SK-N-SH (cell line): Measurements from ENCODE around the gene AP2A2. TPM values are rescaled to one million over a fixed set of nuclear protein-coding genes. Genes with fewer than 3 reads are reported as not detected.

Experiments used
- CTCF ChIA-PET: fragments of 300-600, 350-600 bp; formaldehyde crosslinking; extraction: SDS; loops from one replicate; lab custom pipeline; 2021; lab: Yijun Ruan, JAX
- POLR2A ChIA-PET: fragments of 350-600 bp; sonication (Branson Sonifier 250); formaldehyde crosslinking; extraction: SDS; loops from one replicate; lab custom pipeline; 2020; ENCODE audit warnings: antibody characterized with exemption, inconsistent platforms; lab: Yijun Ruan, JAX
- DNase-seq: peaks from one replicate; pipeline ENCODE4 v3.0.0; 2012
- H2AFZ ChIP-seq: fragments of 200-600 bp; sonication (generic); 2 replicates; pipeline ENCODE4 v1.8.1; 2016; ENCODE audit warnings: antibody characterized with exemption, mild to moderate bottlenecking, low read depth
- H3F3A ChIP-seq: fragments of 200-600 bp; sonication (generic); replicated peaks from 2 replicates; pipeline ENCODE3; 2016; ENCODE audit warnings: antibody characterized with exemption, mild to moderate bottlenecking; ENCODE audit not compliant: insufficient read depth
- H3K27ac ChIP-seq, 2 experiments: fragments of 200-500 bp in 1 of 2; fragments of 200-600 bp in 1 of 2; sonication (Bioruptor generic) in 1 of 2; sonication (generic), shearing (Covaris generic) in 1 of 2; 2 replicates each; pipeline versions ENCODE4 v1.5.1 to v1.6.1; 2014 to 2016; ENCODE audit warnings: low read depth in 2 of 2, inconsistent platforms in 1 of 2, low read length in 1 of 2, mild to moderate bottlenecking in 1 of 2, mixed read lengths in 1 of 2
- H3K27me3 ChIP-seq: fragments of 200-600 bp; sonication (generic), shearing (Covaris generic); 2 replicates; pipeline ENCODE4 v1.6.1; 2016; ENCODE audit warnings: mixed run types; ENCODE audit not compliant: insufficient read depth
- H3K36me3 ChIP-seq, 2 experiments: fragments of 200-500 bp in 1 of 2; fragments of 200-600 bp in 1 of 2; sonication (Bioruptor generic) in 1 of 2; sonication (generic) in 1 of 2; replicated peaks in 1 of 2; 2 replicates each; pipeline versions ENCODE3 to v1.5.1; 2014 to 2016; ENCODE audit warnings: low read length in 1 of 2, mild to moderate bottlenecking in 1 of 2; ENCODE audit not compliant: insufficient read depth in 2 of 2, control insufficient read depth in 1 of 2
- H3K4me1 ChIP-seq, 2 experiments: fragments of 200-500 bp in 1 of 2; fragments of 200-600 bp in 1 of 2; sonication (Bioruptor generic) in 1 of 2; sonication (generic), shearing (Covaris generic) in 1 of 2; 2 replicates each; pipeline versions ENCODE4 v1.5.1 to v1.6.1; 2014 to 2016; ENCODE audit warnings: low read depth in 1 of 2, low read length in 1 of 2, mixed run types in 1 of 2; ENCODE audit not compliant: insufficient read depth in 2 of 2, control insufficient read depth in 1 of 2
- H3K4me2 ChIP-seq: fragments of 200-600 bp; sonication (generic), shearing (Covaris generic); 2 replicates; pipeline ENCODE4 v1.6.1; 2017; ENCODE audit warnings: mixed run types
- H3K4me3 ChIP-seq, 2 experiments: fragments of 200-500 bp in 1 of 2; fragments of 200-600 bp in 1 of 2; sonication (Bioruptor generic) in 1 of 2; sonication (generic), shearing (Covaris generic) in 1 of 2; 2 replicates each; pipeline versions ENCODE4 v1.5.1 to v1.8.1; 2014 to 2016; ENCODE audit warnings: low read depth in 2 of 2, inconsistent platforms in 1 of 2, low read length in 1 of 2, mild to moderate bottlenecking in 1 of 2, mixed read lengths in 1 of 2, moderate library complexity in 1 of 2
- H3K79me2 ChIP-seq: fragments of 200-600 bp; sonication (generic); 2 replicates; pipeline ENCODE4 v1.8.1; 2017; ENCODE audit warnings: mild to moderate bottlenecking; ENCODE audit not compliant: insufficient read depth
- H3K9ac ChIP-seq: fragments of 200-600 bp; sonication (generic); 2 replicates; pipeline ENCODE4 v1.6.1; 2017; ENCODE audit warnings: mixed run types
- H3K9me2 ChIP-seq: fragments of 200-600 bp; sonication (generic); 2 replicates; pipeline ENCODE4 v1.6.1; 2017; ENCODE audit warnings: mixed run types
- H3K9me3 ChIP-seq: fragments of 200-600 bp; sonication (generic); 2 replicates; pipeline ENCODE4 v1.6.1; 2017; ENCODE audit warnings: mixed run types, mild to moderate bottlenecking, moderate library complexity
- H4K20me1 ChIP-seq: fragments of 200-600 bp; sonication (generic); 2 replicates; pipeline ENCODE4 v1.6.1; 2017; ENCODE audit warnings: mild to moderate bottlenecking, mixed run types; ENCODE audit not compliant: insufficient read depth
- CHD2 ChIP-seq: fragments of 150-350 bp; IDR thresholded peaks from 2 replicates; pipeline ENCODE4 v1.6.1; 2018; ENCODE audit warnings: low read length; ENCODE audit not compliant: partially characterized antibody
- ELF1 ChIP-seq: IDR thresholded peaks from 2 replicates; pipeline ENCODE4 v1.4.0; 2012
- EP300 ChIP-seq, 2 experiments: IDR thresholded peaks; 2 replicates each; pipeline versions ENCODE4 v1.4.0 to v1.6.1; 2012; ENCODE audit warnings: borderline replicate concordance in 1 of 2, low read depth in 1 of 2, low read length in 1 of 2
- EZH2phosphoT487 ChIP-seq: fragments of 200-600 bp; sonication (generic); IDR thresholded peaks from 2 replicates; pipeline ENCODE4 v1.6.1; 2017; ENCODE audit warnings: low read depth, mixed run types, mild to moderate bottlenecking, antibody characterized with exemption, moderate library complexity, borderline replicate concordance
- FOXM1 ChIP-seq: IDR thresholded peaks from 2 replicates; pipeline ENCODE4 v1.4.0; 2012; ENCODE audit warnings: low read depth, mild to moderate bottlenecking
- GATA2 ChIP-seq: sonication (generic); formaldehyde crosslinking; IDR thresholded peaks from 2 replicates; pipeline ENCODE4 v1.5.0; 2020; ENCODE audit warnings: mild to moderate bottlenecking, missing genetic modification reagents
- IRF3 ChIP-seq: fragments of 150-350 bp; IDR thresholded peaks from 2 replicates; pipeline ENCODE4 v1.6.1; 2016; ENCODE audit warnings: mild to moderate bottlenecking, low read depth, low read length
- MAX ChIP-seq: IDR thresholded peaks from 2 replicates; pipeline ENCODE4 v1.4.0; 2012; ENCODE audit warnings: low read depth
- NFIC ChIP-seq: IDR thresholded peaks from 2 replicates; pipeline ENCODE4 v1.4.0; 2012; ENCODE audit warnings: borderline replicate concordance
- POLR2AphosphoS5 ChIP-seq: IDR thresholded peaks from 2 replicates; pipeline ENCODE4 v1.6.1; 2012; ENCODE audit warnings: low read depth, low read length
- RCOR1 ChIP-seq: fragments of 150-350 bp; IDR thresholded peaks from 2 replicates; pipeline ENCODE4 v1.6.1; 2017; ENCODE audit warnings: antibody characterized with exemption, low read length
- REST ChIP-seq: IDR thresholded peaks from 2 replicates; pipeline ENCODE4 v1.6.1; 2012; ENCODE audit warnings: mild to moderate bottlenecking, low read depth, low read length, moderate library complexity
- RXRA ChIP-seq: IDR thresholded peaks from 2 replicates; pipeline ENCODE4 v1.4.0; 2012; ENCODE audit warnings: low read depth, mild to moderate bottlenecking, borderline replicate concordance
- TAF1 ChIP-seq: IDR thresholded peaks from 2 replicates; pipeline ENCODE4 v1.6.1; 2012; ENCODE audit warnings: low read depth, mild to moderate bottlenecking, low read length, moderate library complexity, borderline replicate concordance
- TEAD4 ChIP-seq: IDR thresholded peaks from 2 replicates; pipeline ENCODE4 v1.4.0; 2012; ENCODE audit warnings: mild to moderate bottlenecking, borderline replicate concordance; ENCODE audit not compliant: insufficient read depth
- USF1 ChIP-seq: IDR thresholded peaks from 2 replicates; pipeline ENCODE4 v1.4.0; 2012; ENCODE audit warnings: low read depth, borderline replicate concordance
- USF2 ChIP-seq: fragments of 150-350 bp; IDR thresholded peaks from 2 replicates; pipeline ENCODE4 v1.6.1; 2017; ENCODE audit warnings: antibody characterized with exemption, low read length, low read depth, borderline replicate concordance
- YY1 ChIP-seq: IDR thresholded peaks from 2 replicates; pipeline ENCODE4 v1.4.0; 2012; ENCODE audit warnings: low read depth, mild to moderate bottlenecking
- WGBS: methylation state at CpG from one replicate; pipeline ENCODE4 v1.1.6; 2017; ENCODE audit warnings: low lambda C conversion rate; 5-methylcytosine and 5-hydroxymethylcytosine counted together
- polyA plus RNA-seq, 3 experiments: library from polyadenylated mRNA; depleted of rRNA; stranded (reverse); fragments of >200 nt; gene quantifications; 2 replicates each; pipeline ENCODE4 v1.2.3, GENCODE V29; 2012

Gene AP2A2
- polyA plus RNA-seq, 1 of the 3 experiments (the other 2 are of a cell fraction) = 42.7 TPM

GRCh38 chr11:981764-982163, 56.1 kb downstream of the AP2A2 start:
- DNase-seq = no peak
- Histone ChIP-seq H4K20me1 (no peaks in the 10 kb centered on the region), H3K4me3 (no peak overlapping the region), H3K4me1 (no peaks in the 10 kb centered on the region), H3K36me3 (peaks cover 17 to 57% of the 10 kb centered on the region in 2 experiments), H3K9me3 (no peaks in the 10 kb centered on the region), H3K27me3 (no peaks in the 10 kb centered on the region), H3F3A (no peaks in the 10 kb centered on the region), H3K79me2 (peaks cover 8% of the 10 kb centered on the region; the same call in 1 of the 2 replicates), H3K9me2 (no peaks in the 10 kb centered on the region), H3K27ac (no peak overlapping the region), H2AFZ (no peak overlapping the region), H3K9ac (no peak overlapping the region), H3K4me2 (no peak overlapping the region)
- ChIA-PET POLR2A (no interaction called here), CTCF (interaction anchor here (0.6 to 1.1 kb wide), 2 partner anchors 73 to 613 kb away, joined by 3 read pairs; no protein-coding TSS in a partner anchor)
- WGBS = 98% methylated on average over 13 of the region's 14 CpGs
- no peak for TF ChIP-seq IRF3
- TF ChIP-seq TEAD4 = no peak
- TF ChIP-seq RXRA = no peak
- TF ChIP-seq FOXM1 = no peak
- TF ChIP-seq CHD2 = no peak
- no peak for TF ChIP-seq USF1
- TF ChIP-seq REST = no peak
- no peak for TF ChIP-seq EP300 (IDR thresholded peaks at IDR 0.05; ENCODE audit: borderline replicate concordance in 1 of 2, low read depth in 1 of 2, low read length in 1 of 2)
- no peak for TF ChIP-seq EZH2phosphoT487
- no peak for TF ChIP-seq NFIC
- no peak for TF ChIP-seq POLR2AphosphoS5
- no peak for TF ChIP-seq USF2
- no peak for TF ChIP-seq GATA2 (CRISPR knock-in tag)
- TF ChIP-seq YY1 = no peak
- TF ChIP-seq MAX = no peak
- TF ChIP-seq ELF1 = no peak
- no peak for TF ChIP-seq TAF1
- TF ChIP-seq RCOR1 = no peak
